HG02610 (cell line): ENCODE data around the gene RTL1.

Experiments used
- ATAC-seq: cut with Tn5 transposase; IDR thresholded peaks from one replicate; pipeline ENCODE4 v1.9.1; 2021; ENCODE audit warnings: mild to moderate bottlenecking, moderate library complexity; ENCODE audit not compliant: unreplicated experiment

Gene RTL1

GRCh38 chr14:100903672-100904185, at the start of gene RTL1:
Gene RTL1 (minus strand): TSS chr14:100903722. CDS start chr14:100884788, 18,934 bp downstream.
- ATAC-seq, result no peak

- no peak for ATAC-seq
Measured at GRCh38 chr14:100950024-100950423, 46.5 kb upstream of the RTL1 start.

GRCh38 chr14:100944052-100944451, 40.5 kb upstream of the RTL1 start:
- ATAC-seq, result no peak

GRCh38 chr14:100930270-100930669, 26.7 kb upstream of the RTL1 start:
- no peak for ATAC-seq

GRCh38 chr14:100915560-100915959, 12.0 kb upstream of the RTL1 start:
- no peak for ATAC-seq

GRCh38 chr14:100914597-100915021, 11.1 kb upstream of the RTL1 start:
- ATAC-seq, result no peak

GRCh38 chr14:100911665-100912316, 8.3 kb upstream of the RTL1 start:
- ATAC-seq, result no peak

GRCh38 chr14:100910888-100911664, 7.6 kb upstream of the RTL1 start:
- no peak for ATAC-seq

GRCh38 chr14:100909439-100909838, 5.9 kb upstream of the RTL1 start:
- ATAC-seq, result no peak

GRCh38 chr14:100907240-100907639, 3.7 kb upstream of the RTL1 start:
- ATAC-seq, result no peak

GRCh38 chr14:100906420-100906819, 2.9 kb upstream of the RTL1 start:
- ATAC-seq, result no peak

- ATAC-seq, result no peak
Measured at GRCh38 chr14:100905166-100905565, 1.6 kb upstream of the RTL1 start.

- no peak for ATAC-seq
Measured at GRCh38 chr14:100904307-100905087, 975 bp upstream of the RTL1 start.

- no peak for ATAC-seq
Measured at GRCh38 chr14:100903134-100903468, 421 bp downstream of the RTL1 start.

GRCh38 chr14:100902295-100903133, 1.0 kb downstream of the RTL1 start:
- ATAC-seq, result no peak

GRCh38 chr14:100901391-100902183, 1.9 kb downstream of the RTL1 start:
- ATAC-seq, result no peak

- no peak for ATAC-seq
Measured at GRCh38 chr14:100900837-100901390, 2.6 kb downstream of the RTL1 start.

GRCh38 chr14:100899884-100900771, 3.4 kb downstream of the RTL1 start:
- ATAC-seq, result no peak
